Measurements from ENCODE around the gene BHLHA9. TPM values are rescaled to one million over a fixed set of nuclear protein-coding genes. Genes with fewer than 3 reads are reported as not detected.

The BHLHA9 gene
- total RNA-seq, 4 donors from 2014 or later, result not detected

DNA sequence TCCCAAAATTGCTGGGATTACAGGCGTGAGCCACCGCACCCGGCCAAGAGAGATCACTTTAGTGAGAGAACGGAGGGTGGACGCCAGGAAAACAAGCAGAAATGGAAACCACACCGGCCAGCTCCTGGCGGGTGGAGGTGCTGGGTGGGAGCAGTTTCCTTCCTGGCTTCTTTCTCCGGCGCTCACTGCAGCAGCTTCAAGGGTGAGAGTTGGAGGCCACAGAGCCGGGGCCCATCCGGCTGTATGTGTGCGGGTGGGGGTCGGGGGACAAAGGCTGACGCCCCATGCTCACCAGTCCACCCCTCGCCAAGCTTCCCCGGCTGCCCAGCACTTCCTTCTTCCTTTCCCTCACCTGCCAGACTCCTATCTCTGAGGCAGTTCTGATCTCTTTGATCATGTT, 13.5 kb upstream of the BHLHA9 start:
- no peak for DNase-seq (ENCODE audit: low spot score in 2 of 2)
- intact Hi-C loops (cut with DNase I; ENCODE audit: low total_unique reads), result loop anchor here (5.0 kb wide), 1 partner anchor 76 kb away; no protein-coding TSS in a partner anchor
- H3K4me3 ChIP-seq (ENCODE audit: low read depth, poor library complexity, severe bottlenecking), result no peak overlapping the region
- no peak for TF ChIP-seq POLR2A (IDR thresholded peaks at IDR 0.05)
- no peak for TF ChIP-seq CTCF (IDR thresholded peaks at IDR 0.05)
- 73 to 76% methylated on average over 16 of the region's 16 CpGs for WGBS, 2 donors

DNA sequence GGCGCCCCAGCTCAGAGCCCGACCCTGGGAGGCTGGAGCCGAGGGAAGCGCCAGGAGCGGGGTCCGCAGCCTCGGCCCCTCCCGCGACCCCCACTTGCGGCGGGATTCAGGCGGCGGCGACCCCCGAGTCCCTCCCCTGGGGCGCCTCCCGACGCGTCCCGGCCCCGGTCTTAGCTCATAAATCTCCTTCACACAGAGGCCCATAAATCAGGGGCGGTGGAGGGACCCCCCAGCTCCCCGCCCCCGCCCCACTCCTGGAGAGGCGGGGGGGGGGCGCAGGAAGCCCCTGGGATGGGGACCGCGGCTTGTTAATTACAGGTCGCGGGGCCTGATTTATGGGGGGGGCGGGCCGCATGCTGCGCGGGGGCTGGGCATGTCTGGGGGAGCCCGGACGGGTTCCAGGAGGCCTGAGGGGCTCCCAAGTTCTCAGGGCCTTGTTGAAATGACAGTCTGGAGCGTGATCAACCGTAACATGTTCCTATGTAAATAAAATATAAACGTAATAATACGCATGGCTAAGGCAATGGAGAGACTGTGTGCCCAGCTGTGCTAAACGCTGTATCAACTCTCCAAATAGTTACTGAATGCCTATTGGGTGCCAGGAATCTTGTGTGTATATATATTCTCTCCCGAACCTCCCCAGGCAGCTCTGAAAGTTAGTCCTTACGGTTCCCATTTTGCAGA, 10.0 kb upstream of the BHLHA9 start:
- TF ChIP-seq CTCF (IDR thresholded peaks at IDR 0.05) (no peak), POLR2A (IDR thresholded peaks at IDR 0.05) (no peak)
- WGBS, 2 donors, result 12 to 13% methylated on average over 36 to 39 of the region's 43 CpGs
- no peak overlapping the region for H3K4me3 ChIP-seq (ENCODE audit: low read depth, poor library complexity, severe bottlenecking)
- intact Hi-C loops (cut with DNase I; ENCODE audit: low total_unique reads), result no loop called here
- no peak for DNase-seq (ENCODE audit: low spot score in 2 of 2)

DNA sequence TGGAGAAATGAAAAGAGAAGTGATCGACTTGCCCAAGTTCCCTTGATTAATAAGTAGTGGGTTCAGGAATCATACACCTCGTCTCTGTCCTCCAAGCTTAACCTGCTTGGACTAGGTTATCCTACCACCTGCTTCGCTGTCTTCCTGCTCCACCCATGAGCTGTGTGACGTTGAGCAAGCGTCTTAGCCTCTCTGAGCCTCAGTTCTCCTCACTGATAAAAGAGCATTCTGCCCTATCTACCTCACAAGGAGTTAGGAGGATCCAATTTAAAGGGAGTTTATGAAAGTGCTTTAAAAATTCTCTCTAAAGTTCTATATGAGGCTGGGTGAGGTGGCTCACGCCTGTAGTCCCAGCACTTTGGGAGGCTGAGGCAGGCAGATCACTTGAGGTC, 9.5 kb upstream of the BHLHA9 start:
- intact Hi-C loops (cut with DNase I; ENCODE audit: low total_unique reads), result no loop called here
- H3K4me3 ChIP-seq (ENCODE audit: low read depth, poor library complexity, severe bottlenecking), result no peak overlapping the region
- WGBS, 2 donors, result 91 to 92% methylated on average over 6 of the region's 6 CpGs
- no peak for TF ChIP-seq POLR2A (IDR thresholded peaks at IDR 0.05)
- TF ChIP-seq CTCF (IDR thresholded peaks at IDR 0.05), result no peak
- no peak for DNase-seq (ENCODE audit: low spot score in 2 of 2)

- WGBS, 2 donors, result 69 to 79% methylated on average over 9 of the region's 9 CpGs
- no peak for TF ChIP-seq POLR2A (IDR thresholded peaks at IDR 0.05)
- no peak for TF ChIP-seq CTCF (IDR thresholded peaks at IDR 0.05)
- DNase-seq (ENCODE audit: low spot score in 2 of 2), result no peak
- intact Hi-C loops (cut with DNase I; ENCODE audit: low total_unique reads), result no loop called here
- H3K4me3 ChIP-seq (ENCODE audit: low read depth, poor library complexity, severe bottlenecking), result no peak overlapping the region
Observed at GRCh38 chr17:1264196-1264595, 6.0 kb upstream of the BHLHA9 start.

- peak overlapping the region; percentile 53 for H3K4me3 ChIP-seq (ENCODE audit: low read depth, poor library complexity, severe bottlenecking)
- 2 to 5% methylated on average over 17 of the region's 17 CpGs for WGBS, 2 donors
- DNase-seq (ENCODE audit: low spot score in 2 of 2), result no peak
- no peak for TF ChIP-seq POLR2A (IDR thresholded peaks at IDR 0.05)
- intact Hi-C loops (cut with DNase I; ENCODE audit: low total_unique reads), result no loop called here
Observed at GRCh38 chr17:1267471-1267943, 2.7 kb upstream of the BHLHA9 start.

GRCh38 chr17:1271030-1271423, 783 bp downstream of the BHLHA9 start:
- intact Hi-C loops (cut with DNase I; ENCODE audit: low total_unique reads), result no loop called here

More at GRCh38 chr17:1271030-1271423, 783 bp downstream of the BHLHA9 start:
- 10 to 13% methylated on average over 14 to 17 of the region's 42 CpGs for WGBS, 2 donors
- TF ChIP-seq POLR2A (IDR thresholded peaks at IDR 0.05), result no peak
- no peak for TF ChIP-seq CTCF (IDR thresholded peaks at IDR 0.05)
- DNase-seq (ENCODE audit: low spot score in 2 of 2), result no peak
- no peak overlapping the region for H3K4me3 ChIP-seq (ENCODE audit: low read depth, poor library complexity, severe bottlenecking)
